Colonic mucosa (tissue), 4 donors: Measurements from ENCODE around the gene P2RX3. TPM values are rescaled to one million over a fixed set of nuclear protein-coding genes. Genes with fewer than 3 reads are reported as not detected.
A peak's percentile ranks its signal among the peaks of the same experiment; 100 is the strongest.

Experiments
- DNase-seq: peaks from one replicate; pipeline ENCODE4 v3.0.0-alpha.2; 2020
- H3K27ac ChIP-seq: fragments of 200-600 bp; one replicate; pipeline ENCODE4 v1.8.0; 2021
- H3K27me3 ChIP-seq: fragments of 200-600 bp; one replicate; pipeline ENCODE4 v1.8.0; 2021
- H3K36me3 ChIP-seq: fragments of 200-600 bp; one replicate; pipeline ENCODE4 v1.8.0; 2021
- H3K4me1 ChIP-seq: fragments of 200-600 bp; one replicate; pipeline ENCODE4 v1.8.0; 2021; ENCODE audit warnings: mild to moderate bottlenecking
- H3K4me3 ChIP-seq: fragments of 200-600 bp; one replicate; pipeline ENCODE4 v1.8.0; 2021
- H3K9ac ChIP-seq, 2 donors: one replicate each; pipeline ENCODE4 v1.7.0; 2013; ENCODE audit warnings: control low read depth in 2 of 2, low read depth in 2 of 2, low read length in 2 of 2
- H3K9me3 ChIP-seq: fragments of 200-600 bp; one replicate; pipeline ENCODE4 v1.8.0; 2021
- CTCF ChIP-seq: fragments of 200-600 bp; IDR thresholded peaks from one replicate; pipeline ENCODE4 v1.8.0; 2022; ENCODE audit warnings: antibody characterized with exemption, mild to moderate bottlenecking
- intact Hi-C: fragments of 100-400 bp; cut with DNase I; formaldehyde crosslinking; loops from one replicate; pipeline ENCODE4 v1.14.1; 2022
- total RNA-seq, 2 donors: library from RNA; stranded (reverse); fragmentation: NEBNext Ultra II Directional in 1 of 2; extraction: Animal tissue kit (Norgen Biotek cat#: 25700) in 1 of 2; gene quantifications; one replicate each; pipeline ENCODE4 v1.2.1, GENCODE V29; 2021
- donor health status: healthy.
- donor health status: DM: no; HTN: no; CAD: no.
- donor health status: DM: no; HTN: no; CAD: no.

Gene P2RX3
- total RNA-seq, 2 donors from 2014 or later, result not detected

DNA sequence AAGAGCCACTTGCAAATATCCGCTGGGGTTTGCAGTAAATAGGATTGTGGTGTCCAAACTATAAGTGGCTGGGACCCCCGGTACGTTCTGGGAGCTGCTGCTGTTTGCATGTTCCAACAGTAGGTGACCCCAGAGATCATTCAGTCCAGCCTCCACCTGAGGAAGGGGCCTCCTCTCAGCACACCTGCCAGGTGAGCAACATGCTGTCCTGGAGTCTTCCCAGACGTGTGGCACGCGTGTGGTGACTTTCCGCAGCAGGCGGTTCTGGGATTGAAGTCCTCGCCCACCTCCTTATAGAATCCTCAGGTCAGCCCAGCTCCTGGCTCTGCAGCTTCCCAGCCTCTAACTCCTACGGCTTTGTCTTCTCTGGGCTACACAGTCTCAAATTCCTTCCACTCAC lies 6.7 kb downstream of the P2RX3 start:
- Histone ChIP-seq H3K9ac (no peak overlapping the region), H3K9me3 (no peaks in the 10 kb centered on the region), H3K4me1 (no peaks in the 10 kb centered on the region), H3K36me3 (no peaks in the 10 kb centered on the region), H3K27me3 (no peaks in the 10 kb centered on the region), H3K27ac (no peak overlapping the region), H3K4me3 (no peak overlapping the region)
- TF ChIP-seq CTCF, result no peak
- no peak for DNase-seq
- intact Hi-C loops, result loop anchor here (5.0 kb wide), 1 partner anchor 297 kb away; no protein-coding TSS in a partner anchor

DNA sequence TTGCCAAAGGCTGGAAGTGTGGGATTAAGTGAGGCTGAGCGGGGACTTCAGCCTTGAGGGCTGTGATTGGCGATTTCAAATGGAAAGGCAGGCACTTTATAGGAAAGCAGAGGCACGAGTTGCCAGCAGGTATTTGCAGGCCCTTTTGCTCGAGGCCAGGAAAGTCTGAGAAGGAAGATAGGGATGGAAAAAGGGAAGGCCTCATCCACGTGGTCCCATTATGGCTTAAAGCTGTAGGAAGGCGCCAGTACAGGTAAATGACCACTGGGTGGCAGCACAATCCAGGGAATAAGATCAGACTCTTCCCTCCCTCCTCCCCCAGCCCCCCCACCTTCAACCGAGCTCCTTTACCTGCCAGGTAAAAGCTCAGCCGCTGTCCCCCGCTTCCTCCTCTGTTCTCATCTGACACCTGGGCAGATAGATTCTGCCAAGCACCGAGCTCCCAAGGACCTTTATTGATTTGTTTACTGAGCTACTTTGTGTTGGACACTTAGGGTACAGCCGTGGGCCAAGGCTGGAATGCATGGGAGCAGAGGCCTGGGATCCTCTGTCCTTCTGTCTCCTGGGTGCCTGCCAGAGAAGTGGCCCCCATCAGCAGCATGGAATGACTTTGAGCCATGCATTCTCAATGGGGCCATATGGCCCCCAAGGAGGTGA lies 7.5 kb downstream of the P2RX3 start:
- DNase-seq, result peak; percentile 86
- H3K4me3 ChIP-seq, result no peak overlapping the region
- H3K27me3 ChIP-seq, result no peaks in the 10 kb centered on the region
- intact Hi-C loops, result loop anchor here (5.0 kb wide), 1 partner anchor 297 kb away; no protein-coding TSS in a partner anchor
- TF ChIP-seq CTCF, result peak; percentile 80
- no peaks in the 10 kb centered on the region for H3K36me3 ChIP-seq
- peak overlapping the region in 1 of 2 donors; percentile 43 for H3K9ac ChIP-seq
- H3K4me1 ChIP-seq, result no peaks in the 10 kb centered on the region
- H3K27ac ChIP-seq, result no peak overlapping the region
- H3K9me3 ChIP-seq, result no peaks in the 10 kb centered on the region

GRCh38 chr11:57347336-57347735 lies 9.2 kb downstream of the P2RX3 start:
- Histone ChIP-seq H3K4me1 (no peaks in the 10 kb centered on the region), H3K9ac (no peak overlapping the region), H3K27me3 (no peaks in the 10 kb centered on the region), H3K4me3 (no peak overlapping the region), H3K27ac (no peak overlapping the region), H3K9me3 (no peaks in the 10 kb centered on the region), H3K36me3 (no peaks in the 10 kb centered on the region)
- DNase-seq, result no peak
- TF ChIP-seq CTCF, result no peak
- intact Hi-C loops, result loop anchor here (5.0 kb wide), 1 partner anchor 295 kb away; no protein-coding TSS in a partner anchor

GRCh38 chr11:57348052-57348451 lies 9.9 kb downstream of the P2RX3 start:
- no peak for TF ChIP-seq CTCF
- Histone ChIP-seq H3K4me1 (no peaks in the 10 kb centered on the region), H3K9me3 (no peaks in the 10 kb centered on the region), H3K4me3 (no peak overlapping the region), H3K27me3 (no peaks in the 10 kb centered on the region), H3K27ac (no peak overlapping the region), H3K9ac (no peak overlapping the region), H3K36me3 (no peaks in the 10 kb centered on the region)
- intact Hi-C loops, result loop anchor here (5.0 kb wide), 1 partner anchor 294 kb away; no protein-coding TSS in a partner anchor
- no peak for DNase-seq

DNA sequence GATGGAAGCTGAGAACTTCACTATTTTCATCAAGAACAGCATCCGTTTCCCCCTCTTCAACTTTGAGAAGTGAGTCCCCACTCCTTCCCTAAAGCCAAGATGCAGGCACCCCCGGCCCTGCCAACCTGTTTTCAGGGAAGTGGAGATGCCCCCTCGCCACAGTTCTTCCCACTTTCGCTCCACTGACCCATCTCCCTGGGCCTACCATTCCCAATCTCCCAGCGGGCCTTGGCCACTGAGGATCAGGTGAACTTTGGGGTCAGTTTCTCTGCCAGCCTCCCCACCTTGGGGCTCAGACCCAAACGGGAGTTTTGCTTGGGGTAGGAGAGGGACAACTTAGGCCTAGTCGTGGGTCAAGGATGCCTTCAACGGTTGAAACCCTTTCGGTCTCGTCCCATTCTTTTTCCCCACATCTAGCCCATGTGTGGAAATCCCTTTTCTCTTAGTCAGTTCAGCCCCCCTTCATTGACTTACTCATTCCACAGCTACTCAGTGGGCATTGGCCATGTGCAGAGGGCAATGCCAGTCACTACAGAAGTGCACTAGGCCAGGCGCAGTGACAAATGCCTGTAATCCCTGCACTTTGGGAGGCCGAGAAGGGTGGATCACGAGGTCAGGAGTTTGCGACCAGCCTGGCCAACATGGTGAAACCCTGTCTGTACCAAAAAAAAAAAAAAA lies 10.6 kb downstream of the P2RX3 start:
- no peaks in the 10 kb centered on the region for H3K9me3 ChIP-seq
- TF ChIP-seq CTCF, result no peak
- H3K4me3 ChIP-seq, result no peak overlapping the region
- no peak overlapping the region for H3K27ac ChIP-seq
- H3K36me3 ChIP-seq, result no peaks in the 10 kb centered on the region
- H3K9ac ChIP-seq, result no peak overlapping the region
- no peaks in the 10 kb centered on the region for H3K4me1 ChIP-seq
- intact Hi-C loops, result loop anchor here (5.0 kb wide), 1 partner anchor 294 kb away; no protein-coding TSS in a partner anchor
- no peaks in the 10 kb centered on the region for H3K27me3 ChIP-seq
- no peak for DNase-seq
